Dendritic cell treated with granulocyte-macrophage colony-stimulating factor and Interleukin-4, amounts not matched to agents 40 ng/mL and 50 ng/mL, for 4 days (primary cell): ENCODE data around the gene CDY2B.
"Not testable (repeated sequence)": the region's sequence is repeated elsewhere in the genome, so short reads cannot be mapped to it uniquely, and the experiment has no call there.

Source experiments
- H3K27ac Mint-ChIP-seq: one replicate; pipeline ENCODE4 v1.8.0; 2022; ENCODE audit warnings: mild to moderate bottlenecking, mixed read lengths
- H3K27me3 Mint-ChIP-seq: one replicate; pipeline ENCODE4 v1.8.0; 2022; ENCODE audit warnings: mild to moderate bottlenecking, mixed read lengths
- H3K36me3 Mint-ChIP-seq: one replicate; pipeline ENCODE4 v1.8.0; 2022; ENCODE audit warnings: low read depth, mixed read lengths
- H3K4me1 Mint-ChIP-seq: one replicate; pipeline ENCODE4 v1.8.0; 2022; ENCODE audit warnings: low read depth, mixed read lengths
- H3K4me3 Mint-ChIP-seq: one replicate; pipeline ENCODE4 v1.8.0; 2022; ENCODE audit warnings: mild to moderate bottlenecking, moderate library complexity, mixed read lengths
- H3K9me3 Mint-ChIP-seq: one replicate; pipeline ENCODE4 v1.8.0; 2022; ENCODE audit warnings: mixed read lengths
- intact Hi-C: fragments of 100-400 bp; cut with micrococcal nuclease; formaldehyde crosslinking; loops from one replicate; pipeline ENCODE4 v1.15.0; 2022

Gene CDY2B, protein sequence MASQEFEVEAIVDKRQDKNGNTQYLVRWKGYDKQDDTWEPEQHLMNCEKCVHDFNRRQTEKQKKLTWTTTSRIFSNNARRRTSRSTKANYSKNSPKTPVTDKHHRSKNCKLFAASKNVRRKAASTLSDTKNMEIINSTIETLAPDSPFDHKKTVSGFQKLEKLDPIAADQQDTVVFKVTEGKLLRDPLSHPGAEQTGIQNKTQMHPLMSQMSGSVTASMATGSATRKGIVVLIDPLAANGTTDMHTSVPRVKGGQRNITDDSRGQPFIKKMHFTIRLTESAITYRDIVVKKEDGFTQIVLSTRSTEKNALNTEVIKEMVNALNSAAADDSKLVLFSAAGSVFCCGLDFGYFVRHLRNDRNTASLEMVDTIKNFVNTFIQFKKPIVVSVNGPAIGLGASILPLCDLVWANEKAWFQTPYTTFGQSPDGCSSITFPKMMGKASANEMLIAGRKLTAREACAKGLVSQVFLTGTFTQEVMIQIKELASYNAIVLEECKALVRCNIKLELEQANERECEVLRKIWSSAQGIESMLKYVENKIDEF

DNA sequence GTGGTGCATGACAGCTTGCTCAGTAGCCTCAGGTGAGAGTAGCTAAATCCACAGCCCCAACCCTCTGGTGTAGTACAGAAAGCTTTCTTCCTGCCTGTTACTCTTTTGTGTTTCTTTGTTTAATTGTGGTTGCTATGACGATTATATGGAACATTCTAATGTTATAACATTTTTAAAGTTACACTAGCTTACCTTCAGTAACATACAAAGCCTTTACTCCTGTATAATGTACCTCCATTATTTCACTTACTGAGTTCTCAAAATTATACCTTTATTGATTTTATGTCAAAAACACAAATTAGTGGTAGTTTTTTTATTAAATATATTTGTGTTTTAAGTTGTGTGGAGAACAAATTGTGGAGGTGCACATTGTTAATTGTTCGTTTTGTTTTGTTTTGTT, at the start of gene CDY2B:
TSS of gene CDY2B (minus strand) at position 101 of the 400 bp plus-strand sequence. CDS start 328 bp downstream, outside the sequence.
- H3K36me3 Mint-ChIP-seq, H3K9me3 Mint-ChIP-seq, H3K4me1 Mint-ChIP-seq, intact Hi-C loops, H3K27me3 Mint-ChIP-seq, H3K4me3 Mint-ChIP-seq, H3K27ac Mint-ChIP-seq: not testable (repeated sequence)

DNA sequence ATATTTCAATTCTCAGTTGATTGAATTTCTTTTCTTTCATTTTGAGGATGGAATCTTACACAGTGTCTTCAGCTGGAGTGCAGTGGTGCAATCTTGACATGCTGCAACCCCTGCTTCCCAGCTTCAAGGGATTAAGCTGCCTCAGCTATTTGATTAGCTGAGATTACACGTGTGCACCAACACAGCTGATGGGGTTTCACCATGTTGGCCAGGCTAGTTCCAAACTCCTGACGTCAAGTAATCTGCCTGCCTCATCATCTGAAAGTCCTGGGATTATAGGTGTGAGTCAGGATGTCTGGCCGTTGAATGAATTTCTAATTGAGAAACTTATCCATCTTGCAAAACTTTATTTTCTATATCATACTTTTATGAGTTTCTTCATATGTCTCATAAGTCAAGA, 28.0 kb upstream of the CDY2B start:
- H3K36me3 Mint-ChIP-seq, H3K4me3 Mint-ChIP-seq, H3K27me3 Mint-ChIP-seq, H3K4me1 Mint-ChIP-seq, intact Hi-C loops, H3K27ac Mint-ChIP-seq, H3K9me3 Mint-ChIP-seq: not testable (repeated sequence)

DNA sequence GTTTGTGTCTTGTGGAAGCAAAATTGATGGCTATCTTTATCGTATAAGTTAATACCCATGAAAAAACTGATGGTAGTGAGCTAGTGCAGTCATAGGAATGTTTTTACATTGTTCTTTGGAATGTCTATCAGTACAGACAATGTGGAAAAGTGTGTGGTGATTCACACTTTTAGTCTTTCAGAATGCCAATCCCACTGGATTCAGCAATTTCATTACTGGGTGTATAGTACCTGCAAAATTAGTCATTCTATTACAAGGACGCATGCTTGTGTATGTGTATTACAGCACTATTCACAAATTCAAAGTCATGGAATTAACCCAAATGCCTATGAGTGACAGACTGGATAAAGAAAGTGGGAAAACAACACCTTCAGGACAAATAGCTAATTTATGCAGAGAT, 27.3 kb upstream of the CDY2B start:
- H3K27me3 Mint-ChIP-seq, intact Hi-C loops, H3K4me3 Mint-ChIP-seq, H3K4me1 Mint-ChIP-seq, H3K9me3 Mint-ChIP-seq, H3K36me3 Mint-ChIP-seq, H3K27ac Mint-ChIP-seq: not testable (repeated sequence)

DNA sequence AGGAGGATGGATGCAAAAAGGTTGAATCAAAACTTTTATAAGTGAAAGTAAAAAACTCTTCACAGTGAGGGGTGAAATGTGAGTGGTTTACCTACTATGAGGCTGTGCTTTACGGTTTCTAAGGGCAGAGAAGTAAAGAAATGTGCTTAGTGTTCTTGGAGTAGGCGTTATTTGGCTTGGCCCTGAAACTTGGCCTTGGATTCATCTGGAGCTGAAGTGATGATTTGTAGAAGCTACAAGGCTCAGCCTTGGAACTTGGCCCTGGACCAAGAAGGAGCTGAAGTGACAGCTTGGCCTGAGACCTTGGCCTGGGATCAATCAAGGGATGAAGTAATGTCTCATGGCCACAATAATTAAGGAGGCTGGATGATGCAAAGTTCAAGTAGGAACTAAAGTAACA, 1.7 kb upstream of the CDY2B start:
- H3K27ac Mint-ChIP-seq, intact Hi-C loops, H3K4me1 Mint-ChIP-seq, H3K27me3 Mint-ChIP-seq, H3K9me3 Mint-ChIP-seq, H3K36me3 Mint-ChIP-seq, H3K4me3 Mint-ChIP-seq: not testable (repeated sequence)

DNA sequence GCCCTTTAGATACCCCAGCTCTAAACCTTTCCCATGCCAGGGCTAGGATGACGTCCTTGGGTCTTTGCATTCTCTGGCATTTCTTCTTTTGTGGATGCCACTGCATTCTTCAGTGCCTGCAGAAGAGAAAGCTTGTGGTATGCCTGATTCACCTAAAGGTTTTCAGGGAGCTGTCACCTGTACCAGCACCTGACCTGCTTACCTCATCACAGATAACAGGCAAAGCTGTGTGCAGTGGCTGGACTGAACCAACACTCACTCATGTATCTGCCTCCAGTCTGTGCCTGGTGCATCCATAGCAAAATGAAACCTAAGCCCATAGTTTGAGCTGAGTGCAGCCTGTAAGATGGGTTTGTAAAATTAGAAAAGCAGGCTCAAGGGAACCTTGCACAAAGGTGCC, 3.3 kb downstream of the CDY2B start:
- H3K36me3 Mint-ChIP-seq, H3K27ac Mint-ChIP-seq, H3K9me3 Mint-ChIP-seq, H3K4me1 Mint-ChIP-seq, intact Hi-C loops, H3K4me3 Mint-ChIP-seq, H3K27me3 Mint-ChIP-seq: not testable (repeated sequence)

DNA sequence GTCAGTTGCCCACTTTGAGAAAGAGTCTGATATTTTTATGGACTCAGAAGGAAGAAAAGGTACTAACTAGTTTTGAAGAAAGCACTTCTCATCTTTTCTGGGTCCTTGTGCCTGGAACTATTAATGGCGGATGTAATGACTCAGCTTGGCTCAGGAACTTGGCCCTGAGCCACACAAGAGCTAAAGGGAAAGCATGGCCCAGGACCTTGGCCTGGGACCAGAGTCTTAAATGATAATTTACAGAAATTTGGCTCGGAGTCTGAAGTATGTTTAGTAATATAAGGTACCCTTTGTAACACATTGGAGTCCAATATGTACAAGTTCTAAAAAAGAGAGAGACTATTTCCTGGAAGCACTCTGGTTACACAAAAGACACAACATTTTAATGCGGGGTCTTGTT, 4.6 kb downstream of the CDY2B start:
- H3K9me3 Mint-ChIP-seq, H3K27ac Mint-ChIP-seq, intact Hi-C loops, H3K27me3 Mint-ChIP-seq, H3K4me3 Mint-ChIP-seq, H3K4me1 Mint-ChIP-seq, H3K36me3 Mint-ChIP-seq: not testable (repeated sequence)

DNA sequence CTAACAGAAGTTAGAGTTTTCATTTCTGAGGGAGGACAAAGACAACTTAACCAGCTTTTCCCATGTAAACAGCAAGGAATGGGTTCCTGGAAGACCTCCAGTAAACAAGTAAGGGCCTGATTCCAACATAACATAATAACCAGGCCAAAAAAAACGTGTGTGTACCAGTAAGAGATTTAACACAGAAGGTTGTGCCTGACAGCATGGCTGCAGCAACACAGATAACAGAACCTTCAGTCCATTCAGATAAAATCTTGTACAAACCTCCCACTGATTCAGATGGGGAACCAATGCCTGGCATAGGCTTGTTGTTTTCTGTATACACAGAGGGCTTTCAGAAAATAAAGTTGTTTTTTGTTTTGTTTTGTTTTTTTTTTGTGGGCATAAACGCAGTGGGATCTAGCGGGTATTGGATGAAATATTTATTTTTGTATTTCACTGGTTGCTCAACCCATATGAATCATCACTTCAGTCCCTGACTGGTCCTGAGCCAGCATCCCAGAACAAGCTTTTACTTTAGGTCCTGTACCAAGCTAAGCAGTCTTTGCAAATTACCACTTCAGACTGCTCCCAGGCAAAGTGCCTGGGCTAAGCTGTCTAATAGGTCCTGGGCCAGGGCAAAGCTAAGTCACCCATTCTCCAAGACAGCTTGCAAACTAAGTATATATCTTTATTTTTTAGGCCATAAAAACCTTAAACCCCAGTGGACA, 8.7 kb downstream of the CDY2B start:
- H3K9me3 Mint-ChIP-seq, intact Hi-C loops, H3K27ac Mint-ChIP-seq, H3K27me3 Mint-ChIP-seq, H3K4me1 Mint-ChIP-seq, H3K36me3 Mint-ChIP-seq, H3K4me3 Mint-ChIP-seq: not testable (repeated sequence)

DNA sequence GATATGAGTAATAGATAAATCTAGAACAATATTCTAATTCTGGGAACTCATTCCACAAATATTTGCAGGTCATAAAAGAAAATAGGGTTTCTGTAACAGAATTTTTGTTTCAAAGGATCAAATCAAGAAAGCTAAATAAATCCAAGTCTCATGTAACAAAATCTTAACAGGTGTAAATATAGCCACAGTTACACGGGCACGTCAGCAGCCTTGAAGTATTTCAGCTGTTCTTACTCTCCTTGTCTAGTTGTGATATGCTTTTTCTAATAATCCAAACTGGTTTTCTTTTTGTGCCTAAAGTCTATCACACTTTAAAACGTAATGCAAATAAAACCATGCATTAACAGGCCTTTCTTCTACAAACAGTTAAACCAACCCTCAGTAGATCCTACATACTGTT, 9.3 kb downstream of the CDY2B start:
- H3K36me3 Mint-ChIP-seq, H3K9me3 Mint-ChIP-seq, H3K27me3 Mint-ChIP-seq, H3K4me1 Mint-ChIP-seq, H3K4me3 Mint-ChIP-seq, intact Hi-C loops, H3K27ac Mint-ChIP-seq: not testable (repeated sequence)

DNA sequence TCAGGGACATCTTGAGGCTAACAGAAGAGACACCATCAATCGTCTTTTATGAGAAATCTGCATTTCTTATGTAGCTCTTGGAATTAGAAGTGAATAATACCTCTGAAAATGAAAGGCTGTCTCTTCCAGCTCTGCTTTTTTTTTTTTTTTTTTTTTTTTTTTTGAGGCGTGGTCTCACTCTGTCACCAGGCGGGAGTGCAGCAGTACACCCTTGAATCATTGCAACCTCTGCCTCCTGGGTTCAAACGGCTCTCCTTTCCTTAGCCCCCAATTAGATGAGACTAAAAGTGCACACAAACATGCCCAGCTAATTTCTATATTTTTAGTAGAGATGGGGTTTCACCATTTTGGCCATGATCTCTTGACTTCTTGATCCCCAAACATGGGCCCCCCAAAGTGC, 12.2 kb downstream of the CDY2B start:
- H3K27ac Mint-ChIP-seq, H3K9me3 Mint-ChIP-seq, H3K4me3 Mint-ChIP-seq, H3K27me3 Mint-ChIP-seq, intact Hi-C loops, H3K36me3 Mint-ChIP-seq, H3K4me1 Mint-ChIP-seq: not testable (repeated sequence)

DNA sequence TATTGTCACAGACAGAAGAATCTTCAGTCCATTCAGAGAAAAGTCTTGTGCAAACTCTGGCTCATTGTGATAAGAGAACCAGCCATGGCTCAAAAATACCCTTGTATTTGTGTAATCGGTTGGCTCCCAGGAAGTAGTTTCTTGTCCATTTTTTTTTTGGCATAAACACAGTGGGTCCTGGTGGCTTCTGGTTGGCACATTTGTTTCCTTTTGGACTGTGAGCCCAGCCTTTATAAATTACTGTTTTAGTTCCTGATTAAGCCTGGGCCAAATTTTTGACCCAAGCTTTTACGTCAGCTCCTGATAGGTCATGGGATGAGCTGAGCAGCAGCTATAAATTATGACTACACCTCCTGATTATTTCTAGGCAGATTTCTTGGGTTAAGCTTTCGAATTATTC, 19.4 kb downstream of the CDY2B start:
- H3K27me3 Mint-ChIP-seq, intact Hi-C loops, H3K36me3 Mint-ChIP-seq, H3K27ac Mint-ChIP-seq, H3K9me3 Mint-ChIP-seq, H3K4me1 Mint-ChIP-seq, H3K4me3 Mint-ChIP-seq: not testable (repeated sequence)

DNA sequence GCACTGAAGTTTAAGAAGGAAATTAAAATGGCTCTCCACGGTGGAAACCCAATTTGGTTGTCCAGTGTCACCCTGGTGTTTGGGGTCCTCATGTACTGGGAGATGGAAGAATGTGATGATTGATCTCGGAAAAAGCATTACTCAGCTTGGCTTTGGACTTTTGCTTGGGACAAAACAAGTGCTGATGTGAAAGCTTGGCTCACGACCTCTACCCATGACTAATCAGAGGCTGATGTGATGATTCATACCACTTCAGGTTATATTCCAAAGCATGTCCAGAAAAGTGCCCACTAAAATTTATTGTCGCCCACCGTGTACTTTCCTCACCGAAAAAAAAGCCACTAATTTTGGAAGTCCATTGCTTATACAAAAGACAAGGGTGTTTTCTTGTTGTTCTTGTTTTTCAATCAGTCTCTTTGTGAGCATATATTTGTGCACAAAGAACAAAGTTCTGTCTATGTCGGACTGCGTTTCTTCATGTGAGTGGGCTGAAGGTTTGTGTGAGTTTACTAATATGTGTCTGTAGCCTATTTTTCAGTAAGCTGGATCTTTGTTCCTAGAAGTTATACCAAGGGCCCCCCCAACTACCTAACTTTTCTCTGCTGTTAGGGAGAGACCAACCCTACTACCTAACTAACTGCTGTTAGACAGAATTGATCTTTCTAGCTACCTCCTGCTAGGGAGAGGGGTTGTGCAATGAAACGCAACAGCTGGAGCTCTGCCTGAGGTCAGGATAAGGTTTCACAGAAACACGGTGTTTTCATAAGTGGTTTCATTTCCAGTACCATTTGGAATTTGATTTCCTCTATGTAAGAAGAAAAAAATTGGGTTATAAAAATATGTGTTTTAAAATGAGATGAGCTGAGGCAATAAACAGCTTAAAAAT, 22.8 kb downstream of the CDY2B start:
- H3K9me3 Mint-ChIP-seq, H3K4me1 Mint-ChIP-seq, H3K27me3 Mint-ChIP-seq, H3K36me3 Mint-ChIP-seq, H3K4me3 Mint-ChIP-seq, H3K27ac Mint-ChIP-seq, intact Hi-C loops: not testable (repeated sequence)

DNA sequence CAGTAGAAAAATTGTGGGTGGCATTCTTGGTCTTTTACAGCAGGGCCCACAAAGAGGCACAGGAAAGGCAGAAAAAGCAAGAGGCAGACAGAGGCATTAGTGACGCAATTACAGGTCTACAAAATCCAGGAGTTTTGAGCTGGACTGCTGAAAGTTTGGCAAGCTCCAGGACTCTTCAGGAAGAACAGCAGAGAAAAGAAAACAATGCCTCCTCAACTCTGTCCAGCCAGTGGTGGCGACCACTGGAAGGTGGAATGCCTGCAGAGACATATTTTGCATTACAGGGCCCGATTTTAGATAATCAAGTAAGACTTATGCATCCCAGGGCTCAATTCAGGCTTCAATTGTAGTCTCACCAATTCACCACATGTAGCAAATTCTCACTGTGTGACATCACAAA, 23.5 kb downstream of the CDY2B start:
- H3K27ac Mint-ChIP-seq, intact Hi-C loops, H3K4me1 Mint-ChIP-seq, H3K36me3 Mint-ChIP-seq, H3K4me3 Mint-ChIP-seq, H3K27me3 Mint-ChIP-seq, H3K9me3 Mint-ChIP-seq: not testable (repeated sequence)

DNA sequence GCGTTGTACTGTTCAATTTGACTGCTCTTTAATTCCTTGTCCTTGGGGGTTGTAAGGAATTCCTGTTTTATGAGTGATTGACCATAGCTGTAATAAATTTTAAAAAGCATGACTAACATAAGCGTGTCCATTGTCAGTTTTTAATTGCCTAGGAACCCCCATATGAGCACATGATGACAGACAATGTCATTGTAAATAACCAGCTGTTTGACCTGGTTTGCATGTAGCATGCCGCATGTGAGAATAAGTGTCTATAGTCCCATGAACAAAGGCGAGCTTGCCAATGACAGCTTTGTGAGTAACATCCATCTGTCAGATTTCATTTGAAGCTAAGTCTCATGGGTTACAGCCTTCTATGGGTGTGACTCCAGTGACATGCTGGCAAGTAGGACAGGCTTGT, 30.9 kb downstream of the CDY2B start:
- intact Hi-C loops, H3K36me3 Mint-ChIP-seq, H3K9me3 Mint-ChIP-seq, H3K4me1 Mint-ChIP-seq, H3K27me3 Mint-ChIP-seq, H3K4me3 Mint-ChIP-seq, H3K27ac Mint-ChIP-seq: not testable (repeated sequence)

DNA sequence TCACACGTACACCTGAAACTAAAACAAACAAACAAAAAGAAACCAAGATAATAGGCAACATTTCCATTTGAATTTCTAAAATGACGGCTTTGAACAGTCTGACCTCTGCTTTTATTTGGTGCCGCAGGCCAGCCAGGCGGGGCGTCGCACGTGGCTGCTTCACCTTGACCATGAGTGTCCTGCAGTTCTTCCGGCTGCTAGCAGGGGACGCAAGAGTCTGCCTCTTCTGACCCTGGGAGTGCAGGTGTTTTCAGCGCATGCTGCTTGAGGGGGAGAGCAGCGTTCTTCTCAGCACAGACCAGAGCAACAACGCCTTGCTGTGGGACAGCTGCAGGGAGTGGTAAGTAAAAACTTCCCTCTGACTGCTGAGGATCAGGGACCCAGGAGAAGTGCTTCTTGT, 47.9 kb downstream of the CDY2B start:
- H3K4me1 Mint-ChIP-seq, H3K36me3 Mint-ChIP-seq, H3K27me3 Mint-ChIP-seq, H3K4me3 Mint-ChIP-seq, intact Hi-C loops, H3K27ac Mint-ChIP-seq, H3K9me3 Mint-ChIP-seq: not testable (repeated sequence)
